ENCODE results near the gene MRPL55. TPM values are rescaled to one million over a fixed set of nuclear protein-coding genes. Genes with fewer than 3 reads are reported as not detected.
A peak's percentile ranks its signal among the peaks of the same experiment; 100 is the strongest.

The MRPL55 gene
- total and polyA plus RNA-seq, 2 experiments from 2014 or later: 92.4 to 172 TPM

- Mint-ChIP-seq H3K9me3 (no peaks in the 10 kb centered on the region; the same call in 2 of the 3 replicates), H3K36me3 (ENCODE audit: low read depth) (peaks cover 8% of the 10 kb centered on the region; the same call in 2 of the 3 replicates), H3K27ac (peak overlapping the region; percentile 93), H3K4me1 (peaks cover 16% of the 10 kb centered on the region), H3K4me3 (peak overlapping the region; percentile 93), H3K27me3 (ENCODE audit: insufficient read depth, low read depth, poor library complexity) (peaks cover 19% of the 10 kb centered on the region)
- 0 out of 2 replicates have a peak, but pooled peaks cover 2% of the 10 kb centered on the region for H3F3A ChIP-seq (replicated peaks; ENCODE audit: low read depth)
- H3K4me2 ChIP-seq: peak overlapping the region; percentile 94
- H3K27me3 ChIP-seq (ENCODE audit: insufficient read depth): peaks cover 10% of the 10 kb centered on the region; the same call in 1 of the 2 replicates
- TF ChIP-seq, protein P1, sequence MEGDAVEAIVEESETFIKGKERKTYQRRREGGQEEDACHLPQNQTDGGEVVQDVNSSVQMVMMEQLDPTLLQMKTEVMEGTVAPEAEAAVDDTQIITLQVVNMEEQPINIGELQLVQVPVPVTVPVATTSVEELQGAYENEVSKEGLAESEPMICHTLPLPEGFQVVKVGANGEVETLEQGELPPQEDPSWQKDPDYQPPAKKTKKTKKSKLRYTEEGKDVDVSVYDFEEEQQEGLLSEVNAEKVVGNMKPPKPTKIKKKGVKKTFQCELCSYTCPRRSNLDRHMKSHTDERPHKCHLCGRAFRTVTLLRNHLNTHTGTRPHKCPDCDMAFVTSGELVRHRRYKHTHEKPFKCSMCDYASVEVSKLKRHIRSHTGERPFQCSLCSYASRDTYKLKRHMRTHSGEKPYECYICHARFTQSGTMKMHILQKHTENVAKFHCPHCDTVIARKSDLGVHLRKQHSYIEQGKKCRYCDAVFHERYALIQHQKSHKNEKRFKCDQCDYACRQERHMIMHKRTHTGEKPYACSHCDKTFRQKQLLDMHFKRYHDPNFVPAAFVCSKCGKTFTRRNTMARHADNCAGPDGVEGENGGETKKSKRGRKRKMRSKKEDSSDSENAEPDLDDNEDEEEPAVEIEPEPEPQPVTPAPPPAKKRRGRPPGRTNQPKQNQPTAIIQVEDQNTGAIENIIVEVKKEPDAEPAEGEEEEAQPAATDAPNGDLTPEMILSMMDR (conservative IDR thresholded peaks at IDR 0.05; ENCODE audit: low read depth in 2 of 2): no peak
- TF ChIP-seq EZH2 (IDR thresholded peaks at IDR 0.05; ENCODE audit: low read depth, unreplicated experiment): no peak
- TF ChIP-seq ZNF462 (CRISPR knock-in tag; IDR thresholded peaks at IDR 0.05): no peak
- TF ChIP-seq JUNB (IDR thresholded peaks at IDR 0.05; ENCODE audit: unreplicated experiment): no peak
- TF ChIP-seq EZH2phosphoT487 (IDR thresholded peaks at IDR 0.05; ENCODE audit: unreplicated experiment): no peak
- TF ChIP-seq ZNF114 (CRISPR knock-in tag; IDR thresholded peaks at IDR 0.05): no peak
- no peak for TF ChIP-seq CREB1 (CRISPR knock-in tag; IDR thresholded peaks at IDR 0.05; ENCODE audit: low read depth)
- TF ChIP-seq POLR2AphosphoS5 (IDR thresholded peaks at IDR 0.05; ENCODE audit: low read depth): no peak
- TF ChIP-seq, protein P2, sequence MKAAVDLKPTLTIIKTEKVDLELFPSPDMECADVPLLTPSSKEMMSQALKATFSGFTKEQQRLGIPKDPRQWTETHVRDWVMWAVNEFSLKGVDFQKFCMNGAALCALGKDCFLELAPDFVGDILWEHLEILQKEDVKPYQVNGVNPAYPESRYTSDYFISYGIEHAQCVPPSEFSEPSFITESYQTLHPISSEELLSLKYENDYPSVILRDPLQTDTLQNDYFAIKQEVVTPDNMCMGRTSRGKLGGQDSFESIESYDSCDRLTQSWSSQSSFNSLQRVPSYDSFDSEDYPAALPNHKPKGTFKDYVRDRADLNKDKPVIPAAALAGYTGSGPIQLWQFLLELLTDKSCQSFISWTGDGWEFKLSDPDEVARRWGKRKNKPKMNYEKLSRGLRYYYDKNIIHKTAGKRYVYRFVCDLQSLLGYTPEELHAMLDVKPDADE (IDR thresholded peaks at IDR 0.05): no peak
- TF ChIP-seq, protein P3, sequence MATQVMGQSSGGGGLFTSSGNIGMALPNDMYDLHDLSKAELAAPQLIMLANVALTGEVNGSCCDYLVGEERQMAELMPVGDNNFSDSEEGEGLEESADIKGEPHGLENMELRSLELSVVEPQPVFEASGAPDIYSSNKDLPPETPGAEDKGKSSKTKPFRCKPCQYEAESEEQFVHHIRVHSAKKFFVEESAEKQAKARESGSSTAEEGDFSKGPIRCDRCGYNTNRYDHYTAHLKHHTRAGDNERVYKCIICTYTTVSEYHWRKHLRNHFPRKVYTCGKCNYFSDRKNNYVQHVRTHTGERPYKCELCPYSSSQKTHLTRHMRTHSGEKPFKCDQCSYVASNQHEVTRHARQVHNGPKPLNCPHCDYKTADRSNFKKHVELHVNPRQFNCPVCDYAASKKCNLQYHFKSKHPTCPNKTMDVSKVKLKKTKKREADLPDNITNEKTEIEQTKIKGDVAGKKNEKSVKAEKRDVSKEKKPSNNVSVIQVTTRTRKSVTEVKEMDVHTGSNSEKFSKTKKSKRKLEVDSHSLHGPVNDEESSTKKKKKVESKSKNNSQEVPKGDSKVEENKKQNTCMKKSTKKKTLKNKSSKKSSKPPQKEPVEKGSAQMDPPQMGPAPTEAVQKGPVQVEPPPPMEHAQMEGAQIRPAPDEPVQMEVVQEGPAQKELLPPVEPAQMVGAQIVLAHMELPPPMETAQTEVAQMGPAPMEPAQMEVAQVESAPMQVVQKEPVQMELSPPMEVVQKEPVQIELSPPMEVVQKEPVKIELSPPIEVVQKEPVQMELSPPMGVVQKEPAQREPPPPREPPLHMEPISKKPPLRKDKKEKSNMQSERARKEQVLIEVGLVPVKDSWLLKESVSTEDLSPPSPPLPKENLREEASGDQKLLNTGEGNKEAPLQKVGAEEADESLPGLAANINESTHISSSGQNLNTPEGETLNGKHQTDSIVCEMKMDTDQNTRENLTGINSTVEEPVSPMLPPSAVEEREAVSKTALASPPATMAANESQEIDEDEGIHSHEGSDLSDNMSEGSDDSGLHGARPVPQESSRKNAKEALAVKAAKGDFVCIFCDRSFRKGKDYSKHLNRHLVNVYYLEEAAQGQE (IDR thresholded peaks at IDR 0.05; ENCODE audit: unreplicated experiment): no peak
- no peak for TF ChIP-seq STAT1 (IDR thresholded peaks at IDR 0.05; ENCODE audit: unreplicated experiment)
- TF ChIP-seq ZNF331 (CRISPR knock-in tag; IDR thresholded peaks at IDR 0.05; ENCODE audit: low read depth): no peak
- TF ChIP-seq NANOG (IDR thresholded peaks at IDR 0.05; ENCODE audit: borderline replicate concordance): no peak
- H2AFZ ChIP-seq: peak overlapping the region; percentile 90; the same call in 1 of the 2 replicates
- no peaks in the 10 kb centered on the region for H3K9me2 ChIP-seq (ENCODE audit: insufficient read depth)
- peaks cover 7% of the 10 kb centered on the region; the same call in 1 of the 2 replicates for H3K4me1 ChIP-seq (ENCODE audit: insufficient read depth)
- H3K27ac ChIP-seq (ENCODE audit: low read depth): no peak overlapping the region
- no peak for DNase-seq (ENCODE audit: low spot score)
- peaks cover 8% of the 10 kb centered on the region for H3K79me2 ChIP-seq (replicated peaks; ENCODE audit: insufficient read depth)
- no peaks in the 10 kb centered on the region; the same call in 1 of the 2 replicates for H4K20me1 ChIP-seq (replicated peaks; ENCODE audit: insufficient read depth)
- no peaks in the 10 kb centered on the region for H3K36me3 ChIP-seq (ENCODE audit: insufficient read depth)
- ATAC-seq: no peak
- peak overlapping the region; percentile 97 for H3K4me3 ChIP-seq
These were observed 392 bp downstream of the MRPL55 start for GRCh38 chr1:228108742-228109072.

Data from GM23338 (cell line).